ENCODE data around the gene CFAP74.

Gene CFAP74

DNA sequence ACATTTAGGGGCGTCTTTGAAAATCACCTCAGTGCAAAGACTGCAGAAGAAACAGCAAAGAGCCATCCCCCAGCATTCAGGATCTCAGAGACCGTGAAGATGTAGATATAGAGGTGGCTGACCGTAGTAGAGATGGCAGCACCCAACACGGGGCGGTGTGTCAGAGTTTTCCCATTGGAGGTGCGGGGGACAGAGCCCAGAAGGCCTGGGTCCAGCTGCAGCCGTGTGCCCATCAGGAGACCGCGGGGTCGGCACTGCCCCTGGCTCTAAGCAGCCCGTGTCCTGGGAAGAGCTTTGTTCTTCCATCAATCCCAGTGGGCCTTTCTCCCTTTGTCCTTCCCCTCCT lies 16.7 kb upstream of the CFAP74 start:
- no peak for DNase-seq

DNA sequence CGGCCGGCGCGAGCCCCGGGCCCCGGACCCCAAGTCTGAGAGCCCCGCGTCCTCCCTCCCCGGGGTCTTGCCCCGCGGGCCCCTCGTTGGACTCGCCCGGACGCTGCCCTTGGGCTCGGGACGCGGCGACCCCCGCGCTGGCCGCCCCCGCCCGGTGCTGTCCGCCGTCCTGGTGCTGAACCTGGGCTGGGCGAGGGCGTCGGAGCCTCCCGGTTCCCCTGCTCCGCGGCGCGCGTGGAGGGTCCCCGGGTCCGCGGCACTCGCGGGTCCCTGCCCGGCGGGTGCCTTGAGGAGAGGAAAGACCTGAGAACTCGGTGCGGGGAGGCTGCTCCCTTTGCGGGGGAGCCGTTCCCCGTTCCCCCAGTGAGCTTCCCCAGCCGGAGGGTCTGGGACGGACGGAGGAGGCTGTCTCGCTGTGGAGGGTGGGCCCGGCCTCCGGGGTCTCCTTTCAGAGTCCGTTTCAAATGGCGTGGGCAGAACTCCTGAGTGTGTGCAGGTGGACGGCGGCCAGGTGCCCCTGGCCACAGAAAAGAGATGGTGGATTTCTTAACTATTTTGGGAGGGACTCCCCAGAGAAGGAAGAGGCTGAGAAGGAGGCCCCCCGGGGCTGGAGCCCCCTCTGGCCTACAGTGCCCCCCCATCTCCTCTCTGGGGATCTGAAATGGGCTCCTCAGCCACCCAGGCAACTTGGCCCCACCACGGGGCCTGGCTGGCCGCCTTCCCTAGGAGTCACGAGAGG lies 16.2 kb upstream of the CFAP74 start:
- DNase-seq, result no peak

DNA sequence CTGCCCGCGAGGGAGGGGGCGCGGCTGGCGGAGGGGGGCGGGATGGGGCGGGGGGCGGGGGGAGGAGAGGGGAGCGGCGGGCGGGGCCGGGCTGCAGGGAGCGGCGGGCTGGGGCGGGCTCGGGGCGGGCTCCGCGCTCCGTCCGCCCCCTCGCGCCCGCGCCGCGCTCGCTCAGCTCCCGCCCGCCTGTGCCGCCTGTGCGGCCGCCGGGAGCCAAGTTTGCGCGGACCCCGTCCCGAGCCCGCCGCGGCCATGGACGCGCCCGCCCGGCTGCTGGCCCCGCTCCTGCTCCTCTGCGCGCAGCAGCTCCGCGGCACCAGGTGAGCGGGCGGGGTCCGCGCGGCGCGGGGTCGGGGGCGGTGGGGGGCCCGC lies 15.6 kb upstream of the CFAP74 start, which contains the start of gene GABRD:
Gene GABRD, plus strand, starts transcription at position 174 of the 372 bp plus-strand sequence. Its CDS starts 79 bp downstream, at position 253.
- DNase-seq, result no peak

DNA sequence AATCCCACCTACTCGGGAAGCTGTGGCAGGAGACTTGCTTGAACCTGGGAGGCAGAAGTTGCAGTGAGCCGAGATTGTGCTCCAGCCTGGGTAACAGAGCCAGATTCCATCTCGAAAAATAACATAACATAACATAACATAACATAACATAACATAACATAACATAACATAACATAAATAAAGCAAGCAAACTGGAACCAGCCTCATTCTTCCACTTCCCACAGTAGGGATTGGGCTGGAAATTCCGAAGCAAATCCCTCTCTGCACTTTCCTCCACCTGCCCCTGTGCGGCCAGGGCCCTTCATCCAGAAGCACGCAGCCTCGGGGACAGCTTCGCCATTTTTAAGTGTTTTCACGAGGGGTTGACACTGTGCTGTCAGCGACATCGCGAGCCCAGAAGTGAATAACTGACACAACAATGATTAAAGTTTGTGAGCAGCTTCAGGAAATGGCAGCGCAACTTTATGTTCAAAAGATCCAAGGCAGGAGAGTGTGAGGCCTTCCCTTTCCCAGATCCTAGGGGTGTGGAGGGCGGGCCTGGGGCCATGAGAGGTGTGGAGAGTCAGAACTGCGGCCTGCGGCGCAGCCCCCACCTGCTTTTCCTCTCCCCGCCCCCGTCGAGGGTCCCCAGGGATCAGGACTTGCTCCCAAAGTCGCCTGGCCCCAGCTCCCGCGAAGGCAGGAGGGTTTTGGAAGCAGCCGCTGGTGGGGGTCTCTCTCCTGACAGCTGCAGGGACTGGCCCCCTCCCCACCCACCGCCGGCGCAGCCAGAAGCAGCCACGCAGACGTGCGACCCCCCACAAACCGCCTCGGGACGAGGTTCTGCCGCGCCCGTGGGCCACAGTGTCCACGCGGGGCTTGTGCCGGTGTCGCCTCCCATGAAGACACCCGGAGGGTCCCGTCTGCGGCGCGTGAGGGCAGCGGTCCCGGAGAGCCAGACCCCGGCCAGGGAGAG lies 14.9 kb upstream of the CFAP74 start:
- DNase-seq, result no peak

DNA sequence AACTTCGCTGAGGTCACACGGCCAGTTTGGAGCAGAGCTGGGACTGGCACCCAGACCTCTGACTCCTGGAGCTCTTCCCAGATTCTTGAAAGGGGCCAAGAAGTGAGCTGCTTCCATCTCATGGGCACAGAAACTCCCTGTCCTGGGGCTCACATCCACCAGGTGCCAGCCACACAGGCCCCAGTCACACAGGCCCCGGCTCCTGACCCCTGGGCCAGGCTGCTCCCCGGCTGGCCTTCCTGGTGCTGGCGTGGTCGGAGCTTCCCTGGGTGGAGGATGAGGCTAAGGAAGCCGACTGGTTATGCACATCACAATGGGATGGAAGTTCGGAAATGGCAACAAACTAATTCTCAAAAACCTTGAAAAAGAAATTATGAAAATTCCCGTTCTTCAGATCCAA lies 12.5 kb upstream of the CFAP74 start:
- no peak for DNase-seq

DNA sequence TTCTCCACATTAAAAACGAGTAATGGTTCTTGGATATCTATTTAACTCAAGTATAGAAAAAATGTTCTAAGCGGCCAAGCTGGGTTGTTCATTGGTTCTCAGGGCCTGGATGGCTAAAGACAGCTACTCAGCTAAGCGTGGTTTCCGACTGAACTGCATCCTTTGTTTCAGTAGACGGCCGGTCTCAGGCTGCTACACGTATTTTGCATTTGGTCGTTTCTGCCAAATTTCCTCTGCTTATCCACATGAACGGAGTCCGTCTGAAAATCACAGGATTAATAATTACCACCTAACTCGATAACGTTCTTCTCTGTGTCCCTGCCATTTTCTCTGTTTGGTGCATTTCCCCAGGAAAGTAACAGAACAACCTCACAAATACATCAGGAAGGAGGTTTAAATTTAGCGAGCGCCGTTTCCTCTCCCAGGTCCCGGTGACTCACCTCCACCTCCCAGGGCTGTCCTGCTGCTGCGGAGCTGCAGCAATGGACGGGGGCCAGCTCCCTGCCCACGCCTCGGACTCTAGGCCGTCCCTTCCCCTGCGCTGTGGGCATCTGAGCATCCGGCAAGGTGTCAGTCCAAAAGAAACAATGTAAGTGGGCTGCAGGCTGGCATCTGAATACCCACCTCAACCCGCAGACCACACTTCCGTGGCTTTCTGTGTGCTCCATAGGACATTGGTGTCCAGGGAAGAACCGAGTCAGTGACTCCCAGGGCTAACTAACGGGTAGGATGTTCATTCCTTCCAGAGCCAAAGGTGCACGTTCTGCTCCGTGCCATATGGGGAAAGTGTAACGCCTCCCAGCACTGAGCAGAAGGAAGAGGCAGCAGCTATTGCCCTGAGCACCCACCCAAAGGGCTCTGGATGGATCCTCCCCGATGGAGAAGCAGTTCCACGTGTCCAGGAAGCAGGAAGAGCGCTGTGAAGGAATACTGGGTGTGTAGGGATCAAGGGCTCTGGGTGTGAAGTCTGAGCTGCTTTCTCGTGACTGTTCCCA lies 11.5 kb upstream of the CFAP74 start:
- DNase-seq, result no peak

DNA sequence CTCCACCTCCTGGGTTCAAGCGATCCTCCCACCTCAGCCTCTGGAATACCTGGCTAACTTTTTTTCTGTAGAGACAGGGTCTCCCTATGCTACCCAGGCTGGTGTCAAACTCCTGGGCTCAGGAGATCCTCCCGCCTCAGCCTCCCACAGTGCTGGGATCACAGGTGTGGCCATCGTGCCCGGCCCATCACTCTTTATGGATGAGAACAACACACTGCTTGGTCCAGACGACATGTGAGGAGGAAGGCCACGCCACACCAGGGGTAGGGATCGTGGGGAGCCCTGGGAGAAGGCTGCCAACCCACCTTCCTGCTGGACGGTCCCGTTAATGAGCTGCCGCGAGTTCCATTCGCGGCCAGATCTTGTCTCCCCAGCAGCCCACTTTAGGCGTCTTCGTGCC lies 10.6 kb upstream of the CFAP74 start:
- DNase-seq, result no peak

DNA sequence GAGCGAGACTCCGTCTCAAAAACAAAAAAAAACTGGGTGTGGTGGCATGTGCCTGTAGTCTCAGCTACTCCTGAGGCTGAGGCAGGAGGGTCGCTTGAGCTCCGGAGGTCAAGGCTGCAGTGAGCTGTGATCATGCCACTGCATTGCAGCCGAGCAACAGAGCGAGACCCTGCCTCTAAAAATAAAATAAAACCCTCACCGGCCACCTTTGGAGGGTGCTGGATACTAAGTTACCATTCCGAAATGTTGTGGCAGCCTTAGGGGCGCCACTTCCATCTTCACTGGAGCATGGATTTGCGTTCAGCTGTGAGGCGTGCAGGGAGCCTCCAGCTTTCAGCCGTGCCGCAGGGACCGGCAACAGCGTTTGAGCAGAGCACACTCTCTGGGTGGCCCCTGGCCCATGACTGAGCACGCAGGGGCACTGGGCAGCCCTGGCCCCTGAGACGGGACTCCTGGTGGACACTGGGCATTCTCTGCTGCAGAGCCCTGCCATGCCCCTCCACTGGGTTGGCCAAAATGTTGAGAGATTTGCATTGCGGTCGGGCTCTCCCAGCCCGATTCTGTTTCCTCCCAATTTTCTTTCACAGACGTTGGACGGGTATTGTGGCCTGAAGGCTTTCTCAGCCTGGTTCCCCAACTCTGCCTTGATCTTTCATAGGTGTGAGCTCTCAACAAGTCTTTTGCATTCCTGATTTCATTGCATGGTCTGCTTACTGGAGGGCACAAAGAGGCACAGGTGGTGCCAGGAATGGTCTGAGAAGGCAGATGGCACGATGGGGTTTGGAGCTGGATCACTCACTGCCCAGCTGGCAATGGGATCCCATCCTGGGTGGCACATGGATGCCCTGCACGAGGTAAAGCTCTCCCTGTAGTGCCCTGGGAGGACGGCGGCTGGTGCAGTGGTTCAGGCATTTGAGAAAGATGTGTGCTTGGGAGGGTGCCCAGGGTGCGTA lies 5.8 kb upstream of the CFAP74 start:
- DNase-seq, result no peak

DNA sequence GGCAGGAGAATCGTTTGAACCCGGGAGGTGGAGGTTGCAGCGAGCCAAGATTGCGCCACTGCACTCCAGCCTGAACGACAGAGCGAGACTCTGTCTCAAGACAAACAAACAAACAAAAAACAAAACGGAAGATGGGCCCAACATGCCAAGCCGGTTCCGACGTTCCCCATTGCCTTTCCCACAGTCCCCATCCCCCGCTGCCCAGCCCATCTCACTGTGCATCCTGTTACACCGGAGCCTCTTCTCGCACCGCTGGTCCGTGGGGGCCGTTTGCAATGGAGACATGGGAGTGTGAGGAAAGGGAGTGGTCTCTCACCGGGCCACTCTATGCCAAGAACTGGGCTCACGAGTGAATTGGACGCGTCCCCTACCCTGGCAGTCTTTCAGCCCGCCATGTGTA lies 1.3 kb upstream of the CFAP74 start:
- DNase-seq, result no peak

DNA sequence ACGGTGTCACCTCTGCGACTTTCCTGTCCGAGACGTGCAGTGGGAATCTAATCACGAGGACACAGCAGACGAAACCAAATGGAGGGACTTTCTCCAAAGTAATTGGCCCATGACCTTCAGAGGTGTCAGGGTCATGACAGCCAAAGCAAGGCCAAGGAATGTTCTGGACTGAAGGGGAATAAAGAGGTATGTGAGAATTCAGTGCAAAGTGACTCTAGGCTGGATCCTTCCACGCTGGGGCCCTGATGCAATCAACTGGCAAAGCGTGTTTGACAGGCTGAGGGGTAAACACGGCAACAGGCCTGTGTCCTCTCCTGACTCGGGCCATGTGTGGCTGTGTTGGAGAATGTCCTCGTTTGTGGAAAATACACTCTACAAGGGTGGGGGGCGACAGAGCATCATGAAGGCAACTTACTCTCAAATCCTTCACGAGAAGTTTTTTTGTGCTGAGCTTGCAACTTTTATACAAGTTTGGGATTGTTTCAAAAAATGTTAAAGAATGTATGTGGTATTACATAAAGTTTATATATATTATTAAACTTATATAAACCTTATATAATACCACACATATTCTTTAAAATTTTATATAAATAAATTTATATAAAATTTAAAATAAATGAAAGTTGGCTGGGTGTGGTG lies 1.7 kb downstream of the CFAP74 start:
- no peak for DNase-seq

DNA sequence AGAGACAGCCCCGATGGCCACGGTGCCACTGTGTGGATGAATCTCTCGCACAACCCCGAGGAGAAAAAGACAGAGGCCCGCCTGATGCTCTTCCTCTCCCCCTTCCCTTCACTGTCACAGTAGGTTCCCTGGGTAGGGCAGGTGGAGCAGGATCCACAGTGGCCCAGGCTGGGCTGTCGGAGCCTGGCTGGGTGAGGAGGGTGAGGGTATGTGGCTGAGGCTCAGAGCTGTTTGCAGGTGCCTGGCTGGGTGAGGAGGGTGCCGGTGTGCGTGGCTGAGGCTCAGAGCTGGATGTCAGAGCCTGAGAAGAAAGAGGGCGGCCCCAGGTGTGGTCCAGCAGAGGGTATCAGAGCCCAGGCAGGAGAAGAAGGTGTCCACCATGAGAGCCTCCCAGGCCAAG lies 2.7 kb downstream of the CFAP74 start:
- no peak for DNase-seq

DNA sequence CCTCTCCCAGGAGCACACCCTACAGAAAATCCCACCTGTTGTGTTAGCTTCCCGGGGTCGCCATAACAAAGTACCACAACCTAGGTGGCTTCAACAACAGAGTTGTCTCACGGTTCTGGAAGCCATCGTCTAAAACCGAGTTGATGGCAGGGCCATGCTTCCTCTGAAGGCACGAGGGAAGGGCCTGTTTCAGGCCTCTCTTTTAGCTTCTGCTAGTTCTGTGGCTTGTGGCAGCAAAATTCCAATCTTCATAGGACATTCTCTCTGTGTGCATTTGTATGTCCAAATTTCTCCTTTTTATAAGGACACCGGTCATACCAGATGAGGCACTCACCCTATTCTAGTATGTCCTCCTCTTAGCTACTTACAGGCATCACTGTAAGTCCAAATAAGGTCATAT lies 3.2 kb downstream of the CFAP74 start:
- no peak for DNase-seq

DNA sequence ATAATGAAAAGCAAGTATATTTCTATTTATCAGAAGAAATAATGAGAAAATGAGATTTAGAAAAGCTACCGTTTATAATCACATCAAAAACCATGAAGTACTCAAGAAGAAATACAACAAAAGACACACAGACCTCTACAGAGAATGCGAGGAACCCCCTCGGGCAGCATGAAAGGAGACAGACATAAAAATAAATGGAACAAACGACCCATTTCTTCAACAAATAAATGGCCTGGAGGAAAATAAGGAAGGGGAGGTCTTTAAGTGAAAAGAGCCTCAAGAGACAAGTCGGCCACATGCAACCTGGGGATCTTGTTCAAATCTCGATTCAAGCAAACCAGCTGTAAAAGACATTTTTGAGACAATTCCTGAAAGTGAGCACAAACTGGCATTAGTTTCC lies 6.0 kb downstream of the CFAP74 start:
- no peak for DNase-seq

DNA sequence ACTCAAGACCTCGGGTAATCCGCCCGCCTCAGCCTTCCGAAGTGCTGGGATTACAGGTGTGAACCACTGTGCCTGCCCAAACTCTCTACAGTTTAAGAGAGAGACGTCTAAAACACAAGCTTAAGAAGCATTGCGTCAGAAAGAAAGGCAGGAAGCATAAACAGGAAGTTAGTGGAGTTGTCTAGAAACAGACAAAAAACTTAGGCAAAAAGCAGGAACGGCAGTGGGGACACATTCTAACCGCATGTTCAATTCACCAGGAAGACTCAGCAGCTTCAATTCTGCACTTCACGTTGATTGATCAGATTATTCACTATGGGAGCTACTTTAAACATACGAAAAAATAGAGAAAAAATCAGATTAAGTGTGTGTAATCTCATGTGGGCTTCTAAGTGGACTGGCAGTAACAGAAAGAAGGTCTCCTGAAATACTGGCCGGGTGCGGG lies 7.4 kb downstream of the CFAP74 start:
- no peak for DNase-seq

DNA sequence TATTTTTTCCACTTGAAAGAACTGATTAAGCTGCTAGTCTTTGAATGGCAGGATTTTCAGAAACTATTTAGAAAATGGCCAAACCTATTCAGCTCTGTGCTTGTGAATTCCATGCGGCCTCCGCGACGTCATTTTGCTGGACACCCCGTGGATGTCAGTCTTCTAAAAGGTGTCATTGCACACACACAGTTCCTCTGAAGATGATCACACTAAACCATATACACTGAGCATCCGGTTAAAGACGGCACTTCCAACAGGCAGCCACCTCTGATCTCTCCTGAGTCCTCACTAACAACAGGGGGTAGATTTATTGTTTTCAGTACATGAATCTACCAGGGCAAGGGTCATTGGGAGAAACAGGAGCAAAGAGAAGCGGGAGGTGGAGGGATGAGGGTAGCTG lies 9.1 kb downstream of the CFAP74 start:
- DNase-seq, result no peak

DNA sequence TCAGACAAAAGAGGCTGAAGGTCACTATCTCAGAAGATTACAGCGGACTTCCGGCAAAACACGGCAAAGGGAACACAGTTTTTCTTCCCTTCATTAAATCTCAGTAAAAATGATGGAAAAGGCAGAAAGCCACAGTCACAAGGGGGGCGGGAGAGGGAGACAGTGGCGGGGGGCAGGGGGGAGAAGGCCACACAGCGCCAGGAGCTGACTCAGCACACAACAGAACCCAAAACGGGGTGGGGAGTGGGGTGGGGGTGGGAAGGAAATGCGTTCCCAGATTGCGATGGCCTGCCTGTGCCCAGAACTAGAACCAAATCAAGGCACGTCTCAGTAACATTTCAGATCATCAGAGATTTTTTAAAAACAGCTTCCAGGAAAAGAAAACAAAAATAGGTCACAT lies 13.4 kb downstream of the CFAP74 start:
- no peak for DNase-seq

DNA sequence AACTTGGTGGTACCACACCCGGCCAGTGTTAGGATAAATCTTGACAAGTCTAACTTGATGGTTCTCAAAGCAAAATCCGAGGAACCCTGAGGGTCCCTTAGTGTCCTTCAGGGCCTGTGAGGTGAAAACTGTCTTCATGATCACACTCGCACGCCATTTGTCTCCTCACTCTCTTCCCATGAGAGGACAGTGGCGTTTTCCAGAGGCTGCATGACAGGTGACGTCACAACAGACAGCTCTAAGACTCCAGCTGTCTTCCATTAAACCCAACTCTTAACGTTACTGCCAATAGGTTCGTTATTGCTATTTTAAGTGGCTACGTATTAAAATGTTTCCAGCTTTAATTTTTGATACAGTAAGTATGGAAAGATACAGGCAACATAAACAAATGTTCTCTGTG lies 13.8 kb downstream of the CFAP74 start:
- DNase-seq, result no peak

DNA sequence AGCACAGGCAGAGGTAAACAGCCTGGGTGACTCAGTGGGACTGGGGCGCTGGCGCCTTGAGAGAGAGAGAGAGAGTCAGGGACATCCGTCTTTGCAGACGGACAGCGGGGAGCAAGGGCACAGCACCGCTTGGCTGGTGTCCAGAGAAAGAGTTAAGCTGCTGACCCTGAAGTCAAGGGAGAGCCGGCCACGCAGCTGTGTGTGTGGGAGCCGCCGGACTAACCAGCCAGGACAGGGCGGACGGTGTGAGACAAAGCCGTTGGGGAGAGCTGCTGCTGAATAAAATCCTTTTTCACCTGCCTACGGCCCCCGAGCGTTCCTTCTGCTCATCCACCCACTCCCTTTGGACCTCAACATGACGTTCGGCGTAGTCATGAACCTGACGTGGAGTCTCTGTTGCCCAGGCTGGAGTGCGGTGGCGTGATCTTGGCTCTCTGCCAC lies 14.5 kb downstream of the CFAP74 start:
- DNase-seq, result no peak

DNA sequence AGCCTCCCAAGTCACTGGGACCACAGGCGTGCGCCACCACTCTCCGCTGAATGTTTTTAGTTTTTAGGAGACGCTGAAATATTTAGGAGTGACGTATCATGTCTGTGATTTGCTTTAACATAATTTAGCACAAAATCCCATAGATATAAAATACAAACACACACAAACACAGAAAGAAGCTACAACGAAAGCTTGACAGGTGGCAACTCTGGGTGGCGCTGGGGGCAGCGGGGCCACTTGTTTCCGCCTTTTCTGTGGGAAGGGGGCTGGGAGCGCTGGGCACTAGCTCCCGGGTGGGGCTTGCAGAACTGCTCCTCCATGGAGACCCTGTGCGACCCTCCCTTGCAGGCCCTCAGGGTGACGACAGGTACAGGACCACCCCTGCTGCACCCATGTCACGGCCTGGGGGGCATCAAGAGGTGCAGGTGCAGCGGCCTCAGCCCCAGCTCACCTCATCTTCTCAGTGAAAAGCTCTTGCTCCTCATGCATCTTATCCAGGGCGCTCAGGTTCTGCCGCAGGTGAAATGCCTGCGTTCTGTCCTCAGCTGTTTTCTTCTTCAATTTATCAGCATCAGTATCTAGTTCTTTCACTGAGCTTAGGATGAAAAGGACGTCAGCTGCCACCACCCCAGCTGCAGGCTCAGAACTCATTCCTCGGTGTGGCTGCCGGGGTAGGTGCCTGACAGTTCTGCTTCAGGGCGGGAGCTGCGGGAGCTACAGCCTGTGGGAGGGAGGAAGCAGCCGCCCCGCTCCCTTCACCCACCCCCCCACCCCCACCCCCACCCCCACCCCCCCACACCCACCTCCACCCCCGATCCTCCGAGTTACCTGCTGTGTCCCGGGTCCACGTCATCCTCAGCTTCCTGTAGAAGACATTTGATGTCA lies 15.3 kb downstream of the CFAP74 start:
- DNase-seq, result no peak

DNA sequence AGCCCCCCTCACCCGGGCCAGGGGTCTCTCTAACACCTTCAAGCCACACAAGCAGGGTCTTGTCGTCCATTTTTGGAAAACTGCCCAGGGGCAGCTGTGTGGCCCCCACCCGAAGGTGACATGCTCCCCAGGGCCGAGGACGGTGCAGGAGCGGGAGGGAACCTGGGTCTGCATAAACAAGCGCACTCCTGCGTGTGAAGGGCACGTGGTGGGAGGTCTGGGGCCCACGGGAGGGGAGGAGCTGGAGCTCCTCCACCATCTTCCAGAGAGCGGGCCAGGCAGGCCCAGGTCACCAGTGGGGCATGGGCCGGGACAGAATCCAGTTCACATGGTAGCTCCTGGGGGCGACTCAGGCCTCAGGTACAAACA lies 16.5 kb downstream of the CFAP74 start:
- no peak for DNase-seq

All from GDM1 (cell line).